Right lobe of liver (tissue), 6 donors: ENCODE data around the gene CALU. TPM values are rescaled to one million over a fixed set of nuclear protein-coding genes. Genes with fewer than 3 reads are reported as not detected.

ENCODE experiments used
- ATAC-seq, 4 donors: fragments of 200-7000 bp; cut with Tn5 transposase; one replicate each; pipeline ENCODE4 v1.9.1; 2020; ENCODE audit warnings: mild to moderate bottlenecking in 4 of 4, moderate library complexity in 4 of 4
- DNase-seq, 3 donors: peaks; one replicate each; pipeline ENCODE4 v3.0.0-alpha.2; 2020
- H3K27ac ChIP-seq, 3 donors: fragments of 200-600 bp; one replicate each; pipeline ENCODE4 v1.8.0; 2022
- H3K27me3 ChIP-seq, 2 donors: fragments of 200-600 bp; one replicate each; pipeline ENCODE4 v1.8.0; 2022
- H3K36me3 ChIP-seq, 4 donors: fragments of 200-600 bp; sonication (generic) in 1 of 4; one replicate each; pipeline versions ENCODE4 v1.5.1 to v1.8.0; 2017 to 2022; ENCODE audit warnings: control low read depth in 1 of 4
- H3K4me1 ChIP-seq, 4 donors: fragments of 200-600 bp; sonication (generic) in 1 of 4; one replicate each; pipeline versions ENCODE4 v1.5.1 to v1.8.0; 2017 to 2022; ENCODE audit warnings: control low read depth in 1 of 4
- H3K4me3 ChIP-seq, 3 donors: fragments of 200-600 bp; one replicate each; pipeline ENCODE4 v1.8.0; 2022
- H3K9me3 ChIP-seq, 4 donors: fragments of 200-600 bp; sonication (generic) in 1 of 4; one replicate each; pipeline versions ENCODE4 v1.5.1 to v1.8.0; 2017 to 2022; ENCODE audit warnings: control low read depth in 1 of 4
- POLR2A ChIP-seq: fragments of 450-650 bp; IDR thresholded peaks from one replicate; pipeline ENCODE4 v1.6.1; 2017; ENCODE audit warnings: antibody characterized with exemption, mild to moderate bottlenecking
- WGBS: methylation state at CpG from one replicate; pipeline ENCODE4 v1.1.6; 2018; ENCODE audit warnings: low coverage, low lambda C conversion rate; ENCODE audit not compliant: insufficient coverage; ENCODE audit errors: missing lambda C conversion rate; 5-methylcytosine and 5-hydroxymethylcytosine counted together
- intact Hi-C, 2 donors: fragments of 100-400 bp; cut with DNase I; formaldehyde crosslinking; loops; one replicate each; pipeline versions ENCODE4 v1.11.2 to v1.14.1; 2022
- total RNA-seq, 6 experiments: library from RNA; depleted of rRNA in 2 of 6; stranded (reverse); fragments of >200 nt in 2 of 6; fragmentation: NEBNext Ultra II Directional in 3 of 6; extraction: Animal tissue kit (Norgen Biotek cat#: 25700) in 3 of 6; gene quantifications; one replicate each; pipeline versions ENCODE4 v1.1.0 to v1.2.4, GENCODE V29; 2016 to 2023
- TF ChIP-seq, protein P1 (sequence below), 4 donors: fragments of 200-600 bp in 3 of 4; fragments of 450-650 bp in 1 of 4; IDR thresholded peaks; one replicate each; pipeline versions ENCODE4 v1.5.1 to v1.8.0; 2016 to 2022; ENCODE audit warnings: antibody characterized with exemption in 4 of 4, mild to moderate bottlenecking in 2 of 4
- donor health status: DM: no; HTN: yes; CAD: no.
- donor health status: DM: no; HTN: no; CAD: no.
- donor health status: DM: no; HTN: no; CAD: no.
- donor health status: DM: no; HTN: yes; CAD: no.
- donor health status: DM: no; HTN: yes; CAD: no.

CALU gene
- total RNA-seq, 6 experiments from 2014 or later = 25.4 to 48.3 (median 42.1) TPM

DNA sequence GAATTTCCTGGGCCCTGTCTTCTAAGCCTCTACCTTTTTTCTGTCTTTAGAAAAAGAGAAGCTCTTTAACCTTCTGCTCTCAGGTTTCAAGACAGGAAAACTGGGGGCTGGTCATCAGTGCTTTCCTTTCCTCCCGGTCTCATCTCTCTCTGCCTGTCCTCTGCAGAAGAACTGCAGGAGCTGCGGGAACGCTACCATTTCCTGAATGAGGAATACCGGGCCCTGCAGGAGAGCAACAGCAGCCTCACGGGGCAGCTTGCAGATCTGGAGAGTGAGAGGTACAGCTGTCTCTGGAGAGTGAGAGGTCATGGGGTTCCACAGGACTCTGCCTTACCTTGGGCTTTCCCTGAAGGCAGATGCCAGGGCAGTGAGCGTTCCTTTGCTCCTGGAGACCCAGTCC is 65.3 kb downstream of the CALU start:
- no peak for TF ChIP-seq POLR2A
- TF ChIP-seq, protein P1, sequence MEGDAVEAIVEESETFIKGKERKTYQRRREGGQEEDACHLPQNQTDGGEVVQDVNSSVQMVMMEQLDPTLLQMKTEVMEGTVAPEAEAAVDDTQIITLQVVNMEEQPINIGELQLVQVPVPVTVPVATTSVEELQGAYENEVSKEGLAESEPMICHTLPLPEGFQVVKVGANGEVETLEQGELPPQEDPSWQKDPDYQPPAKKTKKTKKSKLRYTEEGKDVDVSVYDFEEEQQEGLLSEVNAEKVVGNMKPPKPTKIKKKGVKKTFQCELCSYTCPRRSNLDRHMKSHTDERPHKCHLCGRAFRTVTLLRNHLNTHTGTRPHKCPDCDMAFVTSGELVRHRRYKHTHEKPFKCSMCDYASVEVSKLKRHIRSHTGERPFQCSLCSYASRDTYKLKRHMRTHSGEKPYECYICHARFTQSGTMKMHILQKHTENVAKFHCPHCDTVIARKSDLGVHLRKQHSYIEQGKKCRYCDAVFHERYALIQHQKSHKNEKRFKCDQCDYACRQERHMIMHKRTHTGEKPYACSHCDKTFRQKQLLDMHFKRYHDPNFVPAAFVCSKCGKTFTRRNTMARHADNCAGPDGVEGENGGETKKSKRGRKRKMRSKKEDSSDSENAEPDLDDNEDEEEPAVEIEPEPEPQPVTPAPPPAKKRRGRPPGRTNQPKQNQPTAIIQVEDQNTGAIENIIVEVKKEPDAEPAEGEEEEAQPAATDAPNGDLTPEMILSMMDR (IDR thresholded peaks at IDR 0.05) = no peak
- WGBS = 73% methylated on average over 2 of the region's 6 CpGs
- H3K27ac ChIP-seq = no peak overlapping the region
- H3K27me3 ChIP-seq = no peaks in the 10 kb centered on the region
- DNase-seq (no peak), ATAC-seq (no peak)
- no peaks in the 10 kb centered on the region for H3K36me3 ChIP-seq
- H3K9me3 ChIP-seq = no peaks in the 10 kb centered on the region
- no peak overlapping the region for H3K4me3 ChIP-seq
- intact Hi-C loops = no loop called here
- no peaks in the 10 kb centered on the region for H3K4me1 ChIP-seq

DNA sequence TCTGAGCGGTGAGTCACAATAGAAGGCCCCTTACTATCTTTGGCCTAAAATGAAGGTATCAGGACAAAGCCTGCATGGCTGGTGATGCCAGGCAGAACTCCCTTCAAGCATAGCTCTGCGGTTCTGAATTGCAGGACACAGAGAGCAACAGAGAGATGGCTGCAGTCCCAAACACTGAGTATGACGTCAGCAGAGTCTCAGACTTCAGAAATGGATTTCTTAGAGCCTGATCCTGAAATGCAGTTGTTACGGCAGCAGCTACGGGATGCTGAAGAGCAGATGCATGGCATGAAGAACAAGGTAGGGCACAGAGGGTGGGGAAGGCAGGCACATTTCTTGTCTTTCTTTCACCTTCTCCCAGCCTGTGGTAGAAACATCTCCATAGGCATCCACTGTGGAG is 66.1 kb downstream of the CALU start:
- Histone ChIP-seq H3K27me3 (no peaks in the 10 kb centered on the region), H3K4me1 (no peaks in the 10 kb centered on the region), H3K9me3 (no peaks in the 10 kb centered on the region), H3K27ac (no peak overlapping the region), H3K36me3 (no peaks in the 10 kb centered on the region), H3K4me3 (no peak overlapping the region)
- TF ChIP-seq, protein P1 (IDR thresholded peaks at IDR 0.05) = no peak
- TF ChIP-seq POLR2A = no peak
- intact Hi-C loops = no loop called here
- no peak for ATAC-seq
- WGBS = 100% methylated on average over 1 of the region's 5 CpGs
- DNase-seq = no peak

DNA sequence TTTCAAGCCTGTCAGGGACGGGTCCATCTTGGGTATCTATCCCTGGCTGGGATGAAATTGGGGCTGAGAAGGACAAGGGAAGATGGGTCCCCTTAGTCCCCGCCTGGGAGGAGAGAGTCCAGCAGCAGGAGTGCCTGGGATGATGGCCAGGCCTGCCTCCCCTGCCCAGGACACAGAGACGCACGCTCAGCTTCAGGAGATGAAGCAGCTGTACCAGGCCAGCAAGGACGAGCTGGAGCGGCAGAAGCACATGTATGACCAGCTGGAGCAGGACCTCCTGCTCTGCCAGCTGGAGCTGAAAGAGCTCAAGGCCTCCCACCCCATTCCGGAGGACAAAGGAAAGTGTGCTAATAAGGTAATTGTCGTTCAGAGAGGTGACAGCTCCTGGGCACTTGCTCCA is 68.0 kb downstream of the CALU start:
- Histone ChIP-seq H3K27ac (no peak overlapping the region), H3K27me3 (no peaks in the 10 kb centered on the region), H3K4me3 (no peak overlapping the region), H3K9me3 (no peaks in the 10 kb centered on the region), H3K4me1 (no peaks in the 10 kb centered on the region), H3K36me3 (no peaks in the 10 kb centered on the region)
- DNase-seq (no peak), ATAC-seq (no peak)
- 72% methylated on average over 3 of the region's 8 CpGs for WGBS
- intact Hi-C loops = no loop called here
- TF ChIP-seq POLR2A = no peak
- TF ChIP-seq, protein P1 (IDR thresholded peaks at IDR 0.05) = no peak

DNA sequence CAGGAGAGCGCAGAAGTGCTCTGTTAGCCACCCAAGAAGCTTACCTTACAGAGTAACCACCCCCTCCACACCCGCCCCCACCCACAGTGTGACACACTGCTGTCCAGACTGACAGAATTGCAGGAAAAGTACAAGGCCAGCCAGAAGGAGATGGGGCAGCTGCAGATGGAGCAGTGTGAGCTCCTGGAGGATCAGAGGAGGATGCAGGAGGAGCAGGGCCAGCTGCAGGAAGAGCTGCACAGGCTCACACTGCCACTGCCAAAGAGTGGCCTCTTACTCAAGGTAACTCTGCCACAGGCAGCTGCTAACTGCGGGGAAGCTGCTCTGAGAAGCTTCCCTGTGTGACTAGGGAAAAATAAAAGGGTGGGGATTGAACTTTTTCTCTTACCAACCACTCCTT is 70.2 kb downstream of the CALU start:
- 67% methylated on average over 1 of the region's 3 CpGs for WGBS
- no peak overlapping the region for H3K27ac ChIP-seq
- no peaks in the 10 kb centered on the region for H3K9me3 ChIP-seq
- ATAC-seq (no peak), DNase-seq (no peak)
- no peak for TF ChIP-seq POLR2A
- TF ChIP-seq, protein P1 (IDR thresholded peaks at IDR 0.05) = no peak
- no peaks in the 10 kb centered on the region for H3K4me1 ChIP-seq
- H3K27me3 ChIP-seq = no peaks in the 10 kb centered on the region
- no peaks in the 10 kb centered on the region for H3K36me3 ChIP-seq
- intact Hi-C loops = no loop called here
- no peak overlapping the region for H3K4me3 ChIP-seq

DNA sequence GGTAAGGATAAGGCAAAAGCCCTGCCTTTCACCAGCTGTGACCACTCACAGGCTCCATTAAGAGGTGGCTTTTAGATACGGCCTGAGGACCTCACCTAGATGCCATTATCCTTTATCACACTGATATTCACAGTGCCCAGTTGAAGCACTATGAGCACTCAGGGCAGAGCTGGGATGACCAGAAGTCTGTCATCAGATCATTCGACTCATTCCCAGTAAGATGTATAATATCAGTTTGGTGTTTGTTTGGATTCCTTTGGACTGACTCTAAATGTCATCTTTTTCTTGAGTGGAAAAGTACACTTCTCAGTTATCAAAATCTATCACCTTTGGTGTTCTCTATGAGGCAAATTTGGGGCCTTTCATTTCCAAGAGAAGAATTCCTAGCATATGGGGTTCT is 71.3 kb downstream of the CALU start:
- no CpG with 5 or more reads among the region's 2 CpGs for WGBS
- Histone ChIP-seq H3K9me3 (no peaks in the 10 kb centered on the region), H3K4me1 (no peaks in the 10 kb centered on the region), H3K27ac (no peak overlapping the region), H3K36me3 (no peaks in the 10 kb centered on the region), H3K4me3 (no peak overlapping the region), H3K27me3 (no peaks in the 10 kb centered on the region)
- intact Hi-C loops = no loop called here
- no peak for ATAC-seq
- no peak for DNase-seq
- TF ChIP-seq, protein P1 (IDR thresholded peaks at IDR 0.05) = no peak
- no peak for TF ChIP-seq POLR2A
